IMR-90 (cell line): ENCODE measurements around the gene CLPX. TPM values are rescaled to one million over a fixed set of nuclear protein-coding genes. Genes with fewer than 3 reads are reported as not detected.

Experiments used
- ATAC-seq: fragments of 200-7000 bp; cut with Tn5 transposase; 2 replicates; pipeline ENCODE4 v1.9.1; 2020; ENCODE audit warnings: low read depth, mild to moderate bottlenecking, moderate library complexity
- BruUV-seq: library from RNA; stranded (reverse); fragments of 400-500 nt; replicated peaks from 2 replicates; lab custom pipeline; 2021; lab: Mats Ljungman, UMichigan
- CTCF ChIA-PET: fragments of 300-600 bp; formaldehyde crosslinking; extraction: SDS; loops from one replicate; lab custom pipeline; 2021; ENCODE audit warnings: antibody characterized with exemption; lab: Yijun Ruan, JAX
- POLR2A ChIA-PET: fragments of 300-600 bp; sonication (Branson Sonifier 250); formaldehyde crosslinking; loops from one replicate; lab custom pipeline; 2022; ENCODE audit warnings: antibody characterized with exemption; ENCODE audit not compliant: unreplicated experiment; lab: Charles Lee
- DNase-seq: peaks from one replicate; pipeline ENCODE4 v3.0.0; 2013
- H2AFZ ChIP-seq: replicated peaks from 2 replicates; pipeline ENCODE3; 2013; ENCODE audit warnings: low read length, mild to moderate bottlenecking; ENCODE audit not compliant: poor library complexity
- H2AK5ac ChIP-seq: 2 replicates; pipeline ENCODE4 v1.6.1; 2013; ENCODE audit warnings: low read depth, low read length, inconsistent platforms
- H2AK9ac ChIP-seq: replicated peaks from 2 replicates; pipeline ENCODE3; 2013; ENCODE audit warnings: mild to moderate bottlenecking, low read depth, low read length, moderate library complexity; ENCODE audit not compliant: poor library complexity
- H2BK120ac ChIP-seq: 2 replicates; pipeline ENCODE4 v1.6.1; 2013; ENCODE audit warnings: low read depth, low read length, inconsistent platforms
- H2BK15ac ChIP-seq: 3 replicates; pipeline ENCODE4 v1.6.1; 2013; ENCODE audit warnings: low read depth, low read length, inconsistent platforms
- H2BK20ac ChIP-seq: 2 replicates; pipeline ENCODE4 v1.6.1; 2013; ENCODE audit warnings: low read depth, mild to moderate bottlenecking, inconsistent platforms, low read length, moderate library complexity
- H2BK5ac ChIP-seq: 2 replicates; pipeline ENCODE4 v1.6.1; 2013; ENCODE audit warnings: mild to moderate bottlenecking, low read depth, low read length, inconsistent platforms; ENCODE audit not compliant: poor library complexity, severe bottlenecking
- H3K14ac ChIP-seq: replicated peaks from 2 replicates; pipeline ENCODE4 v1.6.1; 2013; ENCODE audit warnings: low read depth, low read length, inconsistent platforms
- H3K18ac ChIP-seq: 2 replicates; pipeline ENCODE4 v1.6.1; 2013; ENCODE audit warnings: low read depth, low read length, control low read depth
- H3K23ac ChIP-seq: 2 replicates; pipeline ENCODE4 v1.6.1; 2013; ENCODE audit warnings: low read depth, low read length, inconsistent platforms
- H3K27ac ChIP-seq: 2 replicates; pipeline ENCODE4 v1.5.1; 2013; ENCODE audit warnings: mild to moderate bottlenecking, control low read depth, low read length; ENCODE audit not compliant: insufficient read depth
- H3K27me3 ChIP-seq: 2 replicates; pipeline ENCODE4 v1.6.1; 2013; ENCODE audit warnings: low read length; ENCODE audit not compliant: control insufficient read depth, insufficient read depth
- H3K36me3 ChIP-seq: 2 replicates; pipeline ENCODE4 v1.6.1; 2013; ENCODE audit warnings: low read length, mixed read lengths; ENCODE audit not compliant: control insufficient read depth, insufficient read depth
- H3K4ac ChIP-seq: 2 replicates; pipeline ENCODE4 v1.6.1; 2013; ENCODE audit warnings: low read depth, low read length, inconsistent platforms
- H3K4me1 ChIP-seq: 2 replicates; pipeline ENCODE4 v1.6.1; 2013; ENCODE audit warnings: low read length, mixed read lengths; ENCODE audit not compliant: control insufficient read depth, insufficient read depth
- H3K4me2 ChIP-seq: 2 replicates; pipeline ENCODE4 v1.6.1; 2013; ENCODE audit warnings: low read depth, mild to moderate bottlenecking, control low read depth, low read length, moderate library complexity
- H3K4me3 ChIP-seq: 2 replicates; pipeline ENCODE4 v1.5.1; 2013; ENCODE audit warnings: low read depth, mild to moderate bottlenecking, control low read depth, low read length, moderate library complexity; ENCODE audit not compliant: insufficient read depth
- H3K56ac ChIP-seq: 2 replicates; pipeline ENCODE4 v1.6.1; 2013; ENCODE audit warnings: low read length, inconsistent platforms; ENCODE audit not compliant: insufficient read depth; ENCODE audit errors: extremely low read depth
- H3K79me1 ChIP-seq, 2 experiments: 2 replicates each; pipeline ENCODE4 v1.6.1; 2013; ENCODE audit warnings: low read length in 2 of 2, inconsistent platforms in 1 of 2, low read depth in 1 of 2
- H3K9ac ChIP-seq: 2 replicates; pipeline ENCODE4 v1.6.1; 2013; ENCODE audit warnings: low read depth, low read length, control low read depth
- H3K9me1 ChIP-seq: 2 replicates; pipeline ENCODE4 v1.6.1; 2013; ENCODE audit warnings: low read length, inconsistent platforms; ENCODE audit not compliant: insufficient read depth
- H3K9me3 ChIP-seq: 2 replicates; pipeline ENCODE4 v1.6.1; 2013; ENCODE audit warnings: low read length; ENCODE audit not compliant: control insufficient read depth, insufficient read depth
- H4K20me1 ChIP-seq: 2 replicates; pipeline ENCODE4 v1.6.1; 2013; ENCODE audit warnings: low read length, inconsistent platforms; ENCODE audit not compliant: insufficient read depth
- H4K5ac ChIP-seq: 2 replicates; pipeline ENCODE4 v1.6.1; 2013; ENCODE audit warnings: mild to moderate bottlenecking, low read depth, low read length, control low read depth
- H4K8ac ChIP-seq, 2 experiments: 2 replicates each; pipeline ENCODE4 v1.6.1; 2013; ENCODE audit warnings: low read depth in 2 of 2, low read length in 2 of 2, control low read depth in 1 of 2, inconsistent platforms in 1 of 2
- H4K91ac ChIP-seq: 2 replicates; pipeline ENCODE4 v1.6.1; 2013; ENCODE audit warnings: low read depth, low read length, inconsistent platforms; ENCODE audit not compliant: insufficient read depth
- BHLHE40 ChIP-seq: fragments of 150-350 bp; IDR thresholded peaks from 2 replicates; pipeline ENCODE4 v1.6.1; 2016; ENCODE audit warnings: mild to moderate bottlenecking, low read depth, low read length
- CEBPB ChIP-seq: IDR thresholded peaks from 2 replicates; pipeline ENCODE4 v1.6.1; 2012; ENCODE audit warnings: low read depth, low read length, improper control_type of control experiment
- CHD1 ChIP-seq: IDR thresholded peaks from 2 replicates; pipeline ENCODE4 v1.6.1; 2012; ENCODE audit warnings: low read depth, low read length, improper control_type of control experiment
- CTCF ChIP-seq: conservative IDR thresholded peaks from 2 replicates; pipeline ENCODE4 v1.5.1; 2012; ENCODE audit warnings: mild to moderate bottlenecking, low read depth, low read length, improper control_type of control experiment
- ELK1 ChIP-seq: fragments of 150-350 bp; IDR thresholded peaks from 2 replicates; pipeline ENCODE4 v1.6.1; 2016; ENCODE audit warnings: low read depth, mild to moderate bottlenecking, low read length, moderate library complexity, borderline replicate concordance
- FOS ChIP-seq: fragments of 150-350 bp; IDR thresholded peaks from 2 replicates; pipeline ENCODE4 v1.6.1; 2016; ENCODE audit warnings: low read depth, low read length
- MAFK ChIP-seq: IDR thresholded peaks from 2 replicates; pipeline ENCODE4 v1.6.1; 2012; ENCODE audit warnings: low read depth, low read length, improper control_type of control experiment
- MAZ ChIP-seq: IDR thresholded peaks from 2 replicates; pipeline ENCODE4 v1.6.1; 2012; ENCODE audit warnings: low read depth, mild to moderate bottlenecking, low read length, improper control_type of control experiment, moderate library complexity, borderline replicate concordance
- MXI1 ChIP-seq: IDR thresholded peaks from 2 replicates; pipeline ENCODE4 v1.6.1; 2012; ENCODE audit warnings: low read depth, mild to moderate bottlenecking, low read length, moderate library complexity, borderline replicate concordance
- NFE2L2 ChIP-seq: fragments of 150-350 bp; IDR thresholded peaks from 2 replicates; pipeline ENCODE4 v1.6.1; 2016; ENCODE audit warnings: low read depth, mild to moderate bottlenecking, low read length
- POLR2A ChIP-seq: IDR thresholded peaks from 2 replicates; pipeline ENCODE4 v1.6.1; 2012; ENCODE audit warnings: mild to moderate bottlenecking, low read depth, low read length
- RAD21 ChIP-seq: IDR thresholded peaks from 2 replicates; pipeline ENCODE4 v1.6.1; 2012; ENCODE audit warnings: low read length, improper control_type of control experiment
- RCOR1 ChIP-seq: IDR thresholded peaks from 2 replicates; pipeline ENCODE4 v1.6.1; 2012; ENCODE audit warnings: mild to moderate bottlenecking, low read length, improper control_type of control experiment; ENCODE audit not compliant: insufficient replicate concordance
- RFX5 ChIP-seq: IDR thresholded peaks from 2 replicates; pipeline ENCODE4 v1.8.0; 2012; ENCODE audit warnings: low read depth, mild to moderate bottlenecking, low read length, moderate library complexity
- SMC3 ChIP-seq: fragments of 150-350 bp; IDR thresholded peaks from 2 replicates; pipeline ENCODE4 v1.6.1; 2016; ENCODE audit warnings: low read depth, mild to moderate bottlenecking, antibody characterized with exemption, low read length, moderate library complexity
- USF2 ChIP-seq: fragments of 150-350 bp; IDR thresholded peaks from 2 replicates; pipeline ENCODE4 v1.6.1; 2017; ENCODE audit warnings: mild to moderate bottlenecking, antibody characterized with exemption, low read length, low read depth
- dilution Hi-C: fragments of 300-500 bp; cut with HindIII; formaldehyde crosslinking; loops from one replicate; pipeline ENCODE4 v1.14.3; 2018; ENCODE audit warnings: low sequenced_read_pairs; ENCODE audit not compliant: unreplicated experiment
- in situ Hi-C: fragments of 300-500 bp; cut with MboI; formaldehyde crosslinking; loops from 3 replicates; pipeline ENCODE4 v1.14.3; 2019; ENCODE audit warnings: low sequenced_read_pairs, inconsistent platforms, mixed read lengths
- intact Hi-C: fragments of 100-400 bp; cut with micrococcal nuclease; formaldehyde crosslinking; loops from 2 replicates; pipeline ENCODE4 v1.10.0; 2022
- polyA plus RNA-seq, 3 experiments: library from polyadenylated mRNA; depleted of rRNA; stranded (reverse); fragments of >200 nt; gene quantifications; 2 replicates each; pipeline ENCODE4 v1.2.3, GENCODE V29; 2012; ENCODE audit warnings: low replicate concordance in 1 of 3
- total RNA-seq: library from RNA; depleted of rRNA; stranded (reverse); fragments of >200 nt; gene quantifications from 2 replicates; pipeline ENCODE4 v1.2.3, GENCODE V29; 2012

Gene CLPX
- total and polyA plus RNA-seq, 2 of the 4 experiments (the other 2 are of a cell fraction) = 25.8 to 26.9 TPM

- peaks cover 37% of the 10 kb centered on the region for H3K36me3 ChIP-seq
- CTCF ChIA-PET = no interaction called here
These were observed 9.1 kb downstream of the CLPX start for GRCh38 chr15:65176056-65176455.

More at GRCh38 chr15:65176056-65176455, 9.1 kb downstream of the CLPX start:
- Histone ChIP-seq H3K18ac (no peak overlapping the region), H3K9me3 (no peaks in the 10 kb centered on the region), H3K9ac (no peak overlapping the region), H2BK20ac (no peak overlapping the region), H4K8ac (no peak overlapping the region), H2BK5ac (no peak overlapping the region), H3K27ac (no peak overlapping the region), H3K56ac (no peak overlapping the region), H3K4ac (no peak overlapping the region), H3K4me3 (no peak overlapping the region), H3K23ac (no peak overlapping the region), H4K5ac (no peak overlapping the region), H4K91ac (no peak overlapping the region), H2AK9ac (no peak overlapping the region), H3K4me1 (no peaks in the 10 kb centered on the region), H4K20me1 (peaks cover 12% of the 10 kb centered on the region), H2AK5ac (no peak overlapping the region), H3K4me2 (no peak overlapping the region), H3K9me1 (peaks cover 6% of the 10 kb centered on the region), H2BK15ac (no peak overlapping the region), H3K14ac (no peak overlapping the region), H3K79me1 (peaks cover 27 to 51% of the 10 kb centered on the region in 2 experiments), H2AFZ (no peak overlapping the region), H3K27me3 (no peaks in the 10 kb centered on the region), H2BK120ac (no peak overlapping the region)
- peak; percentile 27; the same call in 1 of the 2 replicates for ATAC-seq
- no TSS peak for BruUV-seq
- in situ Hi-C loops (no loop called here), intact Hi-C loops (no loop called here), dilution Hi-C loops (no loop called here)
- POLR2A ChIA-PET = no interaction called here
- TF ChIP-seq RAD21 (no peak), FOS (no peak), ELK1 (no peak), BHLHE40 (no peak), CHD1 (no peak), CTCF (no peak), POLR2A (no peak), SMC3 (no peak), CEBPB (no peak), RCOR1 (no peak), MXI1 (no peak), USF2 (no peak), NFE2L2 (no peak), MAZ (no peak), MAFK (no peak), RFX5 (no peak)
- DNase-seq = no peak
